Measurements from ENCODE around the gene C1QC.

The C1QC gene

GRCh38 chr1:22626237-22627157 is 16.9 kb upstream of the C1QC start:
- TF ChIP-seq POLR2AphosphoS5 (IDR thresholded peaks at IDR 0.05; ENCODE audit: borderline replicate concordance, low read depth, low read length) = no peak
- TF ChIP-seq EZH2 (IDR thresholded peaks at IDR 0.05) = no peak
- TF ChIP-seq FOXP2 (optimal IDR thresholded peaks at IDR 0.05; ENCODE audit: control extremely low read depth, extremely low read length, insufficient read depth) = no peak
- no peak overlapping the region for H3K4me3 ChIP-seq

GRCh38 chr1:22627331-22627730 is 16.1 kb upstream of the C1QC start:
- no peak for DNase-seq (ENCODE audit: low read depth, low spot score)
- H3K9me3 ChIP-seq (ENCODE audit: low read depth, low read length) = no peaks in the 10 kb centered on the region
- no peak overlapping the region for H3K4me3 ChIP-seq
- H3K27ac ChIP-seq = no peak overlapping the region
- TF ChIP-seq EZH2 (IDR thresholded peaks at IDR 0.05) = no peak
- no peak for TF ChIP-seq FOXP2 (optimal IDR thresholded peaks at IDR 0.05; ENCODE audit: control extremely low read depth, extremely low read length, insufficient read depth)
- no peak for TF ChIP-seq POLR2AphosphoS5 (IDR thresholded peaks at IDR 0.05; ENCODE audit: borderline replicate concordance, low read depth, low read length)
- H3K9ac ChIP-seq (ENCODE audit: insufficient read length) = no peak overlapping the region
- no peaks in the 10 kb centered on the region for H3K36me3 ChIP-seq (ENCODE audit: insufficient read depth, low read length)

More at GRCh38 chr1:22626237-22627157, 16.9 kb upstream of the C1QC start:
- H3K9me3 ChIP-seq (ENCODE audit: low read depth, low read length) = no peaks in the 10 kb centered on the region
- no peak for DNase-seq (ENCODE audit: low read depth, low spot score)
- H3K36me3 ChIP-seq (ENCODE audit: insufficient read depth, low read length) = no peaks in the 10 kb centered on the region
- H3K9ac ChIP-seq (ENCODE audit: insufficient read length) = no peak overlapping the region
- no peak overlapping the region for H3K27ac ChIP-seq

- no peak overlapping the region for H3K27ac ChIP-seq
- TF ChIP-seq EZH2 (IDR thresholded peaks at IDR 0.05) = no peak
- no peak for TF ChIP-seq POLR2AphosphoS5 (IDR thresholded peaks at IDR 0.05; ENCODE audit: borderline replicate concordance, low read depth, low read length)
- TF ChIP-seq FOXP2 (optimal IDR thresholded peaks at IDR 0.05; ENCODE audit: control extremely low read depth, extremely low read length, insufficient read depth) = no peak
- no peak overlapping the region for H3K9ac ChIP-seq (ENCODE audit: insufficient read length)
- no peaks in the 10 kb centered on the region for H3K9me3 ChIP-seq (ENCODE audit: low read depth, low read length)
- no peaks in the 10 kb centered on the region for H3K36me3 ChIP-seq (ENCODE audit: insufficient read depth, low read length)
- no peak overlapping the region for H3K4me3 ChIP-seq
- DNase-seq (ENCODE audit: low read depth, low spot score) = no peak
Measured at GRCh38 chr1:22628698-22629444, 14.6 kb upstream of the C1QC start.

- TF ChIP-seq POLR2AphosphoS5 (IDR thresholded peaks at IDR 0.05; ENCODE audit: borderline replicate concordance, low read depth, low read length) (no peak), FOXP2 (optimal IDR thresholded peaks at IDR 0.05; ENCODE audit: control extremely low read depth, extremely low read length, insufficient read depth) (no peak), EZH2 (IDR thresholded peaks at IDR 0.05) (no peak)
- Histone ChIP-seq H3K4me3 (no peak overlapping the region), H3K36me3 (ENCODE audit: insufficient read depth, low read length) (no peaks in the 10 kb centered on the region), H3K9ac (ENCODE audit: insufficient read length) (no peak overlapping the region), H3K9me3 (ENCODE audit: low read depth, low read length) (no peaks in the 10 kb centered on the region), H3K27ac (no peak overlapping the region)
- no peak for DNase-seq (ENCODE audit: low read depth, low spot score)
Measured at GRCh38 chr1:22629886-22630285, 13.5 kb upstream of the C1QC start.

GRCh38 chr1:22633697-22634463 is 9.6 kb upstream of the C1QC start:
- H3K9ac ChIP-seq (ENCODE audit: insufficient read length) = no peak overlapping the region
- H3K36me3 ChIP-seq (ENCODE audit: insufficient read depth, low read length) = no peaks in the 10 kb centered on the region
- no peak for DNase-seq (ENCODE audit: low read depth, low spot score)
- H3K9me3 ChIP-seq (ENCODE audit: low read depth, low read length) = no peaks in the 10 kb centered on the region
- no peak for TF ChIP-seq POLR2AphosphoS5 (IDR thresholded peaks at IDR 0.05; ENCODE audit: borderline replicate concordance, low read depth, low read length)
- no peak for TF ChIP-seq FOXP2 (optimal IDR thresholded peaks at IDR 0.05; ENCODE audit: control extremely low read depth, extremely low read length, insufficient read depth)
- no peak for TF ChIP-seq EZH2 (IDR thresholded peaks at IDR 0.05)
- H3K4me3 ChIP-seq = no peak overlapping the region
- no peak overlapping the region for H3K27ac ChIP-seq

- H3K36me3 ChIP-seq (ENCODE audit: insufficient read depth, low read length) = no peaks in the 10 kb centered on the region
- no peak for TF ChIP-seq POLR2AphosphoS5 (IDR thresholded peaks at IDR 0.05; ENCODE audit: borderline replicate concordance, low read depth, low read length)
- TF ChIP-seq FOXP2 (optimal IDR thresholded peaks at IDR 0.05; ENCODE audit: control extremely low read depth, extremely low read length, insufficient read depth) = no peak
- no peak for TF ChIP-seq EZH2 (IDR thresholded peaks at IDR 0.05)
- no peak overlapping the region for H3K4me3 ChIP-seq
- no peak overlapping the region for H3K9ac ChIP-seq (ENCODE audit: insufficient read length)
- H3K27ac ChIP-seq = no peak overlapping the region
- H3K9me3 ChIP-seq (ENCODE audit: low read depth, low read length) = no peaks in the 10 kb centered on the region
- no peak for DNase-seq (ENCODE audit: low read depth, low spot score)
Measured at GRCh38 chr1:22635436-22635835, 8.0 kb upstream of the C1QC start.

GRCh38 chr1:22636353-22636752 is 7.1 kb upstream of the C1QC start, which contains the start of gene C1QA:
Gene C1QA (plus strand): TSS chr1:22636628. CDS start chr1:22637617, 989 bp downstream.
- no peak for DNase-seq (ENCODE audit: low read depth, low spot score)
- no peak within 1 kb of the TSS for H3K27ac ChIP-seq
- no peak within 1 kb of the TSS for H3K4me3 ChIP-seq
- H3K9ac ChIP-seq (ENCODE audit: insufficient read length) = no peak within 1 kb of the TSS
- H3K9me3 ChIP-seq (ENCODE audit: low read depth, low read length) = no peaks in the 10 kb centered on the region
- H3K36me3 ChIP-seq (ENCODE audit: insufficient read depth, low read length) = no peaks in the 10 kb centered on the region
- TF ChIP-seq EZH2 (IDR thresholded peaks at IDR 0.05) (no peak), FOXP2 (optimal IDR thresholded peaks at IDR 0.05; ENCODE audit: control extremely low read depth, extremely low read length, insufficient read depth) (no peak), POLR2AphosphoS5 (IDR thresholded peaks at IDR 0.05; ENCODE audit: borderline replicate concordance, low read depth, low read length) (no peak)

Measured in SK-N-MC (cell line).